Ovary (tissue), 3 donors: ENCODE results near the gene ZMYM2.

Source experiments
- POLR2A ChIP-seq: fragments of 450-650 bp; IDR thresholded peaks from one replicate; pipeline ENCODE4 v1.6.1; 2017; ENCODE audit warnings: antibody characterized with exemption, mild to moderate bottlenecking, moderate library complexity
- TF ChIP-seq, protein P1 (sequence below), 3 donors: fragments of 450-650 bp in 2 of 3; fragments of 200-600 bp in 1 of 3; IDR thresholded peaks; one replicate each; pipeline versions ENCODE4 v1.5.1 to v1.8.0; 2016 to 2022; ENCODE audit warnings: antibody characterized with exemption in 3 of 3, mild to moderate bottlenecking in 1 of 3
- donor health status: DM: no; HTN: no; CAD: no.

DNA sequence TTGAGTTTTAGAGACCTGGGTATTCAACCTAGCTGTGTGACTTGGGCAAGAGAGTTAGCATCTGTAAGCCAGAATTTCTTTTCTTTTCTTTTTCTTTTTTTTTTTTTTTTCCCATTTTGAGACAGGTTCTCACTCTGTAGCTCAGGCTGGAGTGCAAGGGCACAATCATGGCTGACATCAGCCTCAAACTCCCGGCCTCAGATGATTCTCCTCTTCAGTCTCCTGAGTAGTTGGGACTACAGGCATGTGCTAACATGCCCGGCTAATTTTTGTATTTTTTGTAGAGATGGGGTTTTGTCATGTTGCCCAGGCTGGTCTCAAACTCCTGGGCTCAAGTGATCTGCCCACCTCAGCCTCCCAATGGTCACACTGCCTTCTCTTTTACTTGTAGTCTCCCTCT is 33.0 kb downstream of the ZMYM2 start:
- TF ChIP-seq, protein P1, sequence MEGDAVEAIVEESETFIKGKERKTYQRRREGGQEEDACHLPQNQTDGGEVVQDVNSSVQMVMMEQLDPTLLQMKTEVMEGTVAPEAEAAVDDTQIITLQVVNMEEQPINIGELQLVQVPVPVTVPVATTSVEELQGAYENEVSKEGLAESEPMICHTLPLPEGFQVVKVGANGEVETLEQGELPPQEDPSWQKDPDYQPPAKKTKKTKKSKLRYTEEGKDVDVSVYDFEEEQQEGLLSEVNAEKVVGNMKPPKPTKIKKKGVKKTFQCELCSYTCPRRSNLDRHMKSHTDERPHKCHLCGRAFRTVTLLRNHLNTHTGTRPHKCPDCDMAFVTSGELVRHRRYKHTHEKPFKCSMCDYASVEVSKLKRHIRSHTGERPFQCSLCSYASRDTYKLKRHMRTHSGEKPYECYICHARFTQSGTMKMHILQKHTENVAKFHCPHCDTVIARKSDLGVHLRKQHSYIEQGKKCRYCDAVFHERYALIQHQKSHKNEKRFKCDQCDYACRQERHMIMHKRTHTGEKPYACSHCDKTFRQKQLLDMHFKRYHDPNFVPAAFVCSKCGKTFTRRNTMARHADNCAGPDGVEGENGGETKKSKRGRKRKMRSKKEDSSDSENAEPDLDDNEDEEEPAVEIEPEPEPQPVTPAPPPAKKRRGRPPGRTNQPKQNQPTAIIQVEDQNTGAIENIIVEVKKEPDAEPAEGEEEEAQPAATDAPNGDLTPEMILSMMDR (IDR thresholded peaks at IDR 0.05), result no peak
- no peak for TF ChIP-seq POLR2A
